ENCODE results near the gene CFAP46.
"Not testable (repeated sequence)": the region's sequence is repeated elsewhere in the genome, so short reads cannot be mapped to it uniquely, and the experiment has no call there.

CFAP46 gene

DNA sequence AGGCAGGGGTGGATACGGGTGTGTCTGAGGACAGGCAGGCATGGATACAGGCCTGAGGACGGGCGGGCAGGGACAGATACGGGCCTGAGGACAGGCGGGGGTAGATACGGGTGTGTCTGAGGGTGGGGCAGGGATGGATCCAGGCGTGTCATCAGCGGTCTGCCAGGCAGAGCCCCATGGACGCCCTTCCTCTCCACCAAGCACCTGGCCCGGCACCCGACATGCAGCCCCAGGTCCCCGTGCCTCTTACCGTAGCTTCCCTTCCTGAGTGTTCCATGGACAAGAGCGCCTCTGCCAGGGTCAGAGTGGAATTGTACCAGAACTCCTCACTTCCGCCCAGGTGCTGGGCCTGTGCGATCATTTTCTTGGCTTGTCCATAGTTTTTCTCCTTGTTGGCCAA is 81.8 kb downstream of the CFAP46 start:
- DNase-seq, result no peak

- DNase-seq, result no peak
Measured at GRCh38 chr10:132859084-132859855, 83.1 kb downstream of the CFAP46 start.

- DNase-seq, result peak; percentile 5
Measured at GRCh38 chr10:132858121-132859081, 84.0 kb downstream of the CFAP46 start.

DNA sequence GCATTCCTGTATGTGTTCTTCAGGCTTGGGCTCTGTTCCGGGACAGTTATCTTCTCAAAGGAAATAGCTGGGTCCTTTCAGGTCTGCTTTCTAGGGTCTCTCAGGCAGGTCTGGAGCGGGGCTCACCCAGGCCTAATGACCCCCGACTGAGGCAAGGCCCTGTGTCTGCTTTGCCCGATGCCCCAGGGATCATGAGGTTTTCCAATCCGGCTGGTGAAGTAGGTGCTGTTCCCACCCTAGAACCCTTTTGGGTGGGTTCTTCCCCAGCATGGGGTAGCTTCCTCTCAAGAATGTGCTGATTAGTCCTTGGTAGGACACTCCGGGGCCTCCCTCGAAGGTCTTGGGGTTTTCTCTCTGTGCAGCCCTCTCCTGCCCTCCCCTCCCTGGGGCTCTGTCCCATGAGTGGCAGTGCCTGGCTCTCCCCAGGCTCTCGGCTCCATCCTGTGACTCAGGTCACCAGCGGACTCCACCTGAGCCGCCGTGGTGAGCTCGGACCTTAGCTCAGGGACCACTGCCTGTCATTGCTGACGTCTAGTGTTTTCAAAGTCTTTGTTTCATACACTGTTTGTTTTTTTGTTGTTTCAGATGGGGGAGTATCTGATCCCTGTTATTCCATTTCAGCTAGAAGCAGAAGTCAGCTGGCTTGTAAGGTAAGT is 85.4 kb downstream of the CFAP46 start:
- no peak for DNase-seq

DNA sequence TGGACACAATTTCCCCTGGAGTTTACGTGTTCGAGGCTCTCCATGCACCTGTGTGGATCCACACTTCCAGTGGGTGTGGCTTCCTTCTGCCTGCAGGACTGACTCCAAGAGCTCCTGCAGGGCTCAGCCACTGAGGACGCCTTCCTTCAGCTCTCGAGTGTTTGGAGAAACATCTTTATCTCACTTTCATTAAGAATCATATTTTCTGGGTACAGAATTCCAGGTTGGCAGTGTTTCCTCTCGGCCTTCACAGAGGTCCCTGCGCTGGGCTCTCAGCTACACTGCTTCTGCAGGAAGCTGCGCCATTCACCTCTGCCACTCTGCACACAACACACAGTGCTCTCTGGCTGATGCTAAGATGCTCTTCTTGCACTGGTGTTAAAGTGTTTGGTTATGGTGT is 86.5 kb downstream of the CFAP46 start:
- DNase-seq, result no peak

DNA sequence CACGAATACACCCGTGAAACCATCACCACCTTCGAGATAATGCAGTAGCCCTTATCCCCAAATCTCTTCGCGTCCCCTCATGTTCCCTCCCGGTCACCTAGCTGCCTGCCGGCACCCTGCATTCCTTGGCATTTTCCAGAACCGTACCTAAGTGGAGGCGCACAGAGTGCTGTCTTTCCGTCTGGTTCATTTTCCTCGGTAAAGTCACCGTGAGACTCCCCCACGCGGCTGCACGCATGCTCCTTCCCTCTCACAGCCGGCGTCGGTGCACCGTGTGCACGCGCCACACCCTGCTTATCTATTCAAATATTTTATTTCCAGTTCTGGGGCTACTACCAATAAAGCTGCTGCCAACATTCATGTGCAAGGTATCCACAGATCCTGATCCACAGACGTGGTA is 90.9 kb downstream of the CFAP46 start:
- DNase-seq, result no peak

- no peak for DNase-seq
Measured at GRCh38 chr10:132850896-132851295, 91.5 kb downstream of the CFAP46 start.

DNA sequence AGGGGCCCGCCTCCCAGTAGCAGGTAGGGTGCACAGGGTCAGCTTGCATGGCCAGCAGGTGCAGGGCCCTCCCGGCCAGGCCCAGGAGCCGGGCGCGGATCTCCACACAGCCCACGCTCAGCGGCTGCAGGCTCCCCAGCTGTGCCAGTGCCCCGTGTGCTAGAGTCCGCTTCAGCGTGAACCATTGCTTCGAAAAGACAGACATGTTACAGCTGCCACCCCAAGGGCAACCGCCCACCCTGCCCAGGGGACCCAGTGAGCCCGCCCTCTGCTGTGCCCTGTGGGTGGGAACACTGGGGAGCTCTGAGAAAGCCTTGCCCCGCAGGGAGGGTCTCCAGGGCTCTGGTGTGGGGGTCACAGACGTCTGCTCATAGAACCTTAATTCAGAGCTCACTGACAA is 92.1 kb downstream of the CFAP46 start:
- DNase-seq, result no peak

- no peak for DNase-seq
Measured at GRCh38 chr10:132849546-132850031, 92.8 kb downstream of the CFAP46 start.

DNA sequence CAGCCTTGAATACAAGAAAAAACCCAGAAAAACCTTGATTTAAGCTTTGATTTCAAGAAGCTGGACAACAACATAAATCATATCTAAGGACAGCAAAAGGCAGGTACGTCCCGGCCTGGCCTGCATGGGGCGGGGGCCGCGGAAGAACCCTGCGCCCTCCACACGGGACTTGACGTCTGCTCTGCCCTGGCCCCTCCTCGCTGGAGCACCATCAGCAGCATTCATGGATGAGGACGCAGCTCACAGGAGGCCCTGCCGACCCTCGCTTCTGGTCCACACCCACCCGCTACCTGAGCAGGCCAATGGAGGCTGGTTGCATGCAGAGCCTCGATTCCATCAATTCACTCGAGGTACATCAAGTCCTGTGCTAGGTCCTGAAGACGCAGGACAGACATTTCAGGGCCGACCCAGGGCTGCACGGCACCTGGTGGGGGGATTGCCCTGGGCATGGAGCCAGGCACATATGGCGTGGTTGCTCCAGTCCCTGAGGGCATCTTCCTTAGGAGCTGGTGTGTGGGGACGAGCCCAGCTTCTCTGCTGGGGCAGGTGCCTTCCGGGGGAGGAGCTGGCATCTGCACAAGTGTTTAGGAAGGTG is 93.3 kb downstream of the CFAP46 start:
- DNase-seq, result no peak

DNA sequence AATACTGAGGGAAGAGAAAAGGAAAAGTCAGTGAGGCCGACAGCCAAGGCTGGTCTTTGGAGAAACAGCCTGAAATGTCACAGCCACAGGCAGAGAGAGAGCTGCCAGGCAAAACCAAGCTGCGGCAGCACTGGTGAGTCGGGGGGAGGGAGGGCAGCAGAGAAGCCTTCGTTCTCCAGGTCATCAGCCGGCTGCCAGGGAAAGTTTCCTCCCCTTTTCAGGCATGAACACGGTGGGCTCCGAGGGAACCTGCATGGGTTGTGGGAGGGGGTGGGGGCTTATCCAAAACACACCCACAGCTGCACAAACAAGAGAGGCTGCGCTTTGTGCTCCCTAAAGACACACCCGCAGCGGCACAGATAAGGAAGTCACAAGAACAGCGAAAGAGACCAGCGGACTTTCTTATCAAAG is 94.1 kb downstream of the CFAP46 start:
- peak; percentile 74 for DNase-seq

- peak; percentile 20 for DNase-seq
Measured at GRCh38 chr10:132847856-132848255, 94.5 kb downstream of the CFAP46 start.

DNA sequence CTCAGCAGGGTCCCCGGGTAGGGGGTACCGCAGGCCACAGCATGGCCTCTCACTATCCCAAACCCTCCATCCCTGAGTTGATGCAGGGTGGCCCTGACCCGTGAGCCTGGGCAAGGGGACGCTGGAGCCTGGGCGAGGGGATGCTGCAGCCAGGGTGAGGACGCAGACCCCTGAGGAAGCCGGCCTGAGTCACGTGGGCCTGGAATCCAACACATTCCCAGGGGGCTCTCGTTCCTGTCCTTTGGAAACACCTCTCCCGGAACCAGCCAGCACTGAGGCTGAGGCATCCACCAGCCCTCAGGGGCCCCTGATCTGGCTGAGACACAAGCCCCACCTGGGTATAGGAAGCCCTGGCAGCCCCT is 95.0 kb downstream of the CFAP46 start:
- DNase-seq, result no peak

DNA sequence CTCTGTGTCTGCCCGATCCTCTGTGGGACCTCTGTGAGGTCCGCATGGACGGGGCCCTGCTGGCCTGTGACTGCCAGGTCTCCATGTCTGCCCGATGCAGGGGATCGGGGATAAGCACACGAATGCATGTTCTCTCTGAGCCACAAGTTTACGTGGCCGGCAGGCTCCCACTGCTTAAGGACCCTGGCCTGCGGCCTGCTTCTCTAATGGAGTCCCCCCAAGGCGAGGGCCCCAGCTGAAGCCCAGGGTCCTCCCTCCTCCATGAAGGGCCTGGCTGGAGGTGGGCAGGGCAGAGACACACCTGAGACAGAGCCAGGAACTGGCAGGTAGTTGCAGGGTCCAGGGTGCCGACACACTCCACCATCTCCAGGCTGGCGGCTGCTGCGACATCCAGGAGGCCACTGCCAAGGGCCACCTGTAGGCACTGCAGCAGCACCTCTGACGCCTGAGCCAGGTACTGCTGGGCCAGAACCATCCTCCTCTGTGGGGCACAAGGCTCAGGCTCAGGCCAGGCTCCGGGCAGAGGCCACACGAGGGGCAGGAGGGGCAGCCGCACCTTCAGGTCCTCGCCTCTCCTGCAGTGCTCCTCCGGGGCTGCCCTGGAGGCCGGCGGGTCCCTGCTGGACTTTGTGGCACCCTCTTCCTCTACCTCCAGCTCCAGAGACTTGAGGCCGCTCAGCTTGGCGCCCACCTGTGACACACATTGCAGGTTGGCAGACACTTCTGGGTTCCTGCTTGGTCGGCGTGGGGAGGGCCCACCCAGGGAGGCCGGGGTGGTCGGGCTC is 95.5 kb downstream of the CFAP46 start:
- no peak for DNase-seq

DNA sequence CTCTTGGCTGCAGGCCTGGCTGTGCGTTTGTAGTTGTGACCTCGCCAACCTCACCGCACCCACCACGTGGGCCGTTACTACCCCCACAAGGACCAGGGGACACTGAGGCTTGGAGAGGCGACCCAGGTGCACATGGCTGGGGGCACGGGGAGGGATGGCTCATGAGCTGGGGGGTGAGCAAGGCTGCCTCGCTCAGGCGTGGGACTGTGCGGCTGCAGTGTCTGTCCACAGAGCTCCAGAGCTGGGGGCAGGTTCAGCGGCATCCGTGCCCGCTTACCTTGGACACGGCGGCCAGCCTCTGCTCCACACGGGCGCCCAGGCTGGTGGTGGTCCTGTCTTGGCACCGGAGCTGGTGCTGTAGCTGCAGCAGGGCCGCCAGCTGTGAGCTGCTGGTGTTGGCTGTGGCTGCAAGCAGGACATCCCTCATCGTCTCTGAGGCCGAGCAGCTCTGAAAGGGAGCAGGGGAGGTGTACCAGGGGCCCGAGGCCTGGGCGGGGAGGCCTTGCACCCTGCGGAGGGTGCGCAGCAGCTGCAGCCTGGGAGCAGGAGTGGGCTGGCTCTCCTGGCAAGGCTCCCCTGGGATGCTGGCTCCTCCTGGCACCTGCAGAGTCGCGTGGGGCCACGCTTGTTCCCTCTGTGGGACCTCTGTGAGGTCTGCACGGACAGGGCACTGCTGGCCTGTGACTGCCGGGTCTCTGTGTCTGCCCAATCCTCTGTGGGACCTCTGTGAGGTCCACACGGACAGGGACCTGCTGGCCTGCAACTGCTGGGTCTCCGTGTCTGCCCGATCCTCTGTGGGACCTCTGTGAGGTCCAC is 96.4 kb downstream of the CFAP46 start:
- DNase-seq, result no peak

- no peak for DNase-seq
Measured at GRCh38 chr10:132845041-132845551, 97.3 kb downstream of the CFAP46 start.

GRCh38 chr10:132844069-132844809 is 98.1 kb downstream of the CFAP46 start:
- DNase-seq, result no peak

DNA sequence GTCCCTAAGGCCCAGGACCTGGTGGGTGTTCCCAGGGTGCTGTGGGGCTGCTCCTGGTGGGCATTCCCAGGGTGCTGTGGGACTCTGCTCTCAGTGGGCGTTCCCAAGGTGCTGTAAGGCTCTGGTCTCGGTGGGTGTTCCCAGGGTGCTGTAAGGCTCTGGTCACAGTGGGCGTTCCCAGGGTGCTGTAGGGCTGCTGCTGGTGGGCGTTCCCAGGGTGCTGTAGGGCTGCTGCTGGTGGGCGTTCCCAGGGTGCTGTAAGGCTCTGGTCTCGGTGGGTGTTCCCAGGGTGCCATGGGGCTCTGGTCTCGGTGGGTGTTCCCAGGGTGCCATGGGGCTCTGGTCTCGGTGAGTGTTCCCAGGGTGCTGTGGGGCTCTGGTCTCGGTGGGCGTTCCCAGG is 99.1 kb downstream of the CFAP46 start:
- DNase-seq, result not testable (repeated sequence)

- DNase-seq, result no peak
Measured at GRCh38 chr10:132842397-132842796, 100.0 kb downstream of the CFAP46 start.

GRCh38 chr10:132841615-132841975 is 100.8 kb downstream of the CFAP46 start:
- DNase-seq, result no peak

All from hematopoietic multipotent progenitor cell treated with erythropoietin and hydrocortisone succinate and interleukin-3 and kit ligand, for 6 days (in vitro differentiated cells).